OCI-LY7 (cell line): ENCODE results near the gene PAK1.

Source experiments
- CTCF ChIP-seq: fragments of 200-600 bp; sonication (generic); conservative IDR thresholded peaks from 2 replicates; pipeline ENCODE4 v1.5.1; 2014; ENCODE audit warnings: mild to moderate bottlenecking, antibody characterized with exemption, low read length, moderate library complexity, mixed read lengths
- EZH2phosphoT487 ChIP-seq: fragments of 200-600 bp; sonication (generic); IDR thresholded peaks from 2 replicates; pipeline ENCODE4 v1.6.1; 2018; ENCODE audit warnings: low read depth, borderline replicate concordance, mild to moderate bottlenecking, mixed run types, antibody characterized with exemption, low read length, moderate library complexity, mixed read lengths

GRCh38 chr11:77441426-77441825 is 32.5 kb downstream of the PAK1 start:
- TF ChIP-seq CTCF (no peak), EZH2phosphoT487 (no peak)
